Measurements from ENCODE around the gene C11orf68.
A peak's percentile ranks its signal among the peaks of the same experiment; 100 is the strongest.

C11orf68 gene

GRCh38 chr11:65883058-65883761 is 35.7 kb downstream of the C11orf68 start:
- DNase-seq (ENCODE audit: low read depth, low spot score), result no peak
- no peak overlapping the region for H3K4me3 ChIP-seq (ENCODE audit: low read length)

- no peak for DNase-seq (ENCODE audit: low read depth, low spot score)
- no peak overlapping the region for H3K4me3 ChIP-seq (ENCODE audit: low read length)
These were observed 36.5 kb downstream of the C11orf68 start for GRCh38 chr11:65882120-65883057.

GRCh38 chr11:65880844-65881421 is 37.9 kb downstream of the C11orf68 start:
- H3K4me3 ChIP-seq (ENCODE audit: low read length), result no peak overlapping the region
- DNase-seq (ENCODE audit: low read depth, low spot score), result no peak

GRCh38 chr11:65880027-65880426 is 38.8 kb downstream of the C11orf68 start:
- DNase-seq (ENCODE audit: low read depth, low spot score), result no peak
- peak overlapping the region; percentile 41 for H3K4me3 ChIP-seq (ENCODE audit: low read length)

- H3K4me3 ChIP-seq (ENCODE audit: low read length), result peak within 1 kb of the TSS; percentile 41
- DNase-seq (ENCODE audit: low read depth, low spot score), result peak; percentile 44
These were observed 39.2 kb downstream of the C11orf68 start, which contains the start of gene CTSW for GRCh38 chr11:65879617-65880016. Gene CTSW, plus strand, starts transcription at chr11:65879837. Its CDS starts 18 bp downstream, at chr11:65879855.

GRCh38 chr11:65873318-65874156 is 45.3 kb downstream of the C11orf68 start:
- peak; percentile 80 for DNase-seq (ENCODE audit: low read depth, low spot score)
- peak overlapping the region; percentile 65 for H3K4me3 ChIP-seq (ENCODE audit: low read length)

- peak within 1 kb of the TSS; percentile 65 for H3K4me3 ChIP-seq (ENCODE audit: low read length)
These were observed 46.1 kb downstream of the C11orf68 start, which contains the start of gene EFEMP2 for GRCh38 chr11:65872586-65873317. Gene EFEMP2, minus strand, starts transcription at chr11:65872800. Its CDS starts 446 bp downstream, at chr11:65872354.

GRCh38 chr11:65871811-65872548 is 46.9 kb downstream of the C11orf68 start:
- H3K4me3 ChIP-seq (ENCODE audit: low read length), result no peak overlapping the region
- no peak for DNase-seq (ENCODE audit: low read depth, low spot score)

More at GRCh38 chr11:65872586-65873317, 46.1 kb downstream of the C11orf68 start, which contains the start of gene EFEMP2:
- DNase-seq (ENCODE audit: low read depth, low spot score), result no peak

GRCh38 chr11:65870706-65871681 is 47.9 kb downstream of the C11orf68 start:
- no peak overlapping the region for H3K4me3 ChIP-seq (ENCODE audit: low read length)
- no peak for DNase-seq (ENCODE audit: low read depth, low spot score)

GRCh38 chr11:65870307-65870658 is 48.6 kb downstream of the C11orf68 start:
- no peak overlapping the region for H3K4me3 ChIP-seq (ENCODE audit: low read length)
- DNase-seq (ENCODE audit: low read depth, low spot score), result no peak

GRCh38 chr11:65869643-65870306 is 49.1 kb downstream of the C11orf68 start:
- no peak for DNase-seq (ENCODE audit: low read depth, low spot score)
- no peak overlapping the region for H3K4me3 ChIP-seq (ENCODE audit: low read length)

- H3K4me3 ChIP-seq (ENCODE audit: low read length), result no peak overlapping the region
- no peak for DNase-seq (ENCODE audit: low read depth, low spot score)
These were observed 50.0 kb downstream of the C11orf68 start for GRCh38 chr11:65868907-65869306.

GRCh38 chr11:65868076-65868667 is 50.7 kb downstream of the C11orf68 start:
- no peak overlapping the region for H3K4me3 ChIP-seq (ENCODE audit: low read length)
- no peak for DNase-seq (ENCODE audit: low read depth, low spot score)

GRCh38 chr11:65867284-65868071 is 51.4 kb downstream of the C11orf68 start:
- H3K4me3 ChIP-seq (ENCODE audit: low read length), result no peak overlapping the region
- DNase-seq (ENCODE audit: low read depth, low spot score), result no peak
